ENCODE data around the gene MYO1A. TPM values are rescaled to one million over a fixed set of nuclear protein-coding genes. Genes with fewer than 3 reads are reported as not detected.

The MYO1A gene
- total RNA-seq, 1 experiment from 2014 or later, result 0.31 TPM

DNA sequence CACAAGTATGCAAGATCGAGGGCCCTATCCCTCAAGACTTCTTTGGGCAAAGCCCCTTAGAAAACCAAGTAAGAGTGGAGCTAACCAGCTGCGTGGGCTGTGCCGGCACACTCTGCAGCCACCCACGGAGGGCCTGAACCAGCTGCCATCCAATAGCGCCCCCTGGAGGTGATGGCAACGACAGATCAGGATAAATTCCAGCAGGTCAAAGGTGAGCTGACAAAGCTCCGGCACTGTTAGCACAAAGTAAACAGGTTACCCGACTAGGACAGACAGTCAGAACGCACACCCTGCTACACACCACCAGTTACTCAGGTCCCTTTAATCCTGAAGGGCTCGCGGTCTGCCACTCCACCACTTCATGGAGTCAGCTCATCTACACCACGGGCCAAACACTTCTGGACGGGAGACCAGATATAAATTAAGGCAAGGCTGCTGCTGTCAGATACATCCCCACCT lies 48.5 kb downstream of the MYO1A start:
- peaks cover 10% of the 10 kb centered on the region for H3K36me3 Mint-ChIP-seq (ENCODE audit: insufficient read depth, unreplicated experiment)
- no peaks in the 10 kb centered on the region for H3K9me3 Mint-ChIP-seq (ENCODE audit: low read depth, unreplicated experiment)
- intact Hi-C loops (cut with micrococcal nuclease; ENCODE audit: unreplicated experiment), result no loop called here
- DNase-seq, result peak; percentile 78
- no peak overlapping the region for H3K27ac Mint-ChIP-seq (ENCODE audit: unreplicated experiment)
- CTCF ChIA-PET, result interaction anchor here (0.6 to 1.7 kb wide), 9 partner anchors 12 to 245 kb away, joined by 3 to 8 read pairs (median 4); partner anchors contain the start of genes HSD17B6 and NEMP1
- TF ChIP-seq, protein P1, sequence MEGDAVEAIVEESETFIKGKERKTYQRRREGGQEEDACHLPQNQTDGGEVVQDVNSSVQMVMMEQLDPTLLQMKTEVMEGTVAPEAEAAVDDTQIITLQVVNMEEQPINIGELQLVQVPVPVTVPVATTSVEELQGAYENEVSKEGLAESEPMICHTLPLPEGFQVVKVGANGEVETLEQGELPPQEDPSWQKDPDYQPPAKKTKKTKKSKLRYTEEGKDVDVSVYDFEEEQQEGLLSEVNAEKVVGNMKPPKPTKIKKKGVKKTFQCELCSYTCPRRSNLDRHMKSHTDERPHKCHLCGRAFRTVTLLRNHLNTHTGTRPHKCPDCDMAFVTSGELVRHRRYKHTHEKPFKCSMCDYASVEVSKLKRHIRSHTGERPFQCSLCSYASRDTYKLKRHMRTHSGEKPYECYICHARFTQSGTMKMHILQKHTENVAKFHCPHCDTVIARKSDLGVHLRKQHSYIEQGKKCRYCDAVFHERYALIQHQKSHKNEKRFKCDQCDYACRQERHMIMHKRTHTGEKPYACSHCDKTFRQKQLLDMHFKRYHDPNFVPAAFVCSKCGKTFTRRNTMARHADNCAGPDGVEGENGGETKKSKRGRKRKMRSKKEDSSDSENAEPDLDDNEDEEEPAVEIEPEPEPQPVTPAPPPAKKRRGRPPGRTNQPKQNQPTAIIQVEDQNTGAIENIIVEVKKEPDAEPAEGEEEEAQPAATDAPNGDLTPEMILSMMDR (IDR thresholded peaks at IDR 0.05; ENCODE audit: unreplicated experiment), result peak; percentile 71
- no peaks in the 10 kb centered on the region for H3K27me3 Mint-ChIP-seq (ENCODE audit: unreplicated experiment)
- no peak overlapping the region for H3K4me3 Mint-ChIP-seq (ENCODE audit: low read depth, unreplicated experiment)
- peaks cover 19% of the 10 kb centered on the region for H3K4me1 Mint-ChIP-seq (ENCODE audit: low read depth, unreplicated experiment)
- BruUV-seq (replicated peaks), result no TSS peak

DNA sequence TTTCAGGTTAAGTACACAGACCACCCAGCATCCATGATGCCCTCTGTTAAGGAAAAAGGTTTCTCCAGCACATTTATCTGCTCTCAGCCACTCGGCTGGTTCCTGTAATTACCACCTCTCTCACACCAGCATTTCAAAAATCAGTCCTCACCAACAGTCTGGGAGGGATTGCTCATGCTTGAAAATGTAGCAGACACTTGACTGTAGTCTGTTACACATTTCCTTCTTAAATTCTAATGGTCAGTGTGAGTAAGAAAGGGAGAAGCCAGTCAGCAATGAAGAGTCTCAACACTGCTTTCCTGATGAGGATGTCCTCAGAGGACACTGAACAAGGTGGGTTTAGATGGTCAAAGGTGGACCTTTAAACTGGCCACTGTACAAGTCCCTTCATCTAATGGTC lies 49.5 kb downstream of the MYO1A start:
- no peaks in the 10 kb centered on the region for H3K9me3 Mint-ChIP-seq (ENCODE audit: low read depth, unreplicated experiment)
- intact Hi-C loops (cut with micrococcal nuclease; ENCODE audit: unreplicated experiment), result no loop called here
- H3K27ac Mint-ChIP-seq (ENCODE audit: unreplicated experiment), result no peak overlapping the region
- no peak overlapping the region for H3K4me3 Mint-ChIP-seq (ENCODE audit: low read depth, unreplicated experiment)
- TF ChIP-seq, protein P1 (IDR thresholded peaks at IDR 0.05; ENCODE audit: unreplicated experiment), result no peak
- CTCF ChIA-PET, result interaction anchor here (0.6 kb wide), 1 partner anchor 128 kb away, joined by 3 read pairs; no protein-coding TSS in a partner anchor
- H3K36me3 Mint-ChIP-seq (ENCODE audit: insufficient read depth, unreplicated experiment), result no peaks in the 10 kb centered on the region
- no peak for DNase-seq
- peaks cover 12% of the 10 kb centered on the region for H3K4me1 Mint-ChIP-seq (ENCODE audit: low read depth, unreplicated experiment)
- no peaks in the 10 kb centered on the region for H3K27me3 Mint-ChIP-seq (ENCODE audit: unreplicated experiment)
- no TSS peak for BruUV-seq (replicated peaks)

DNA sequence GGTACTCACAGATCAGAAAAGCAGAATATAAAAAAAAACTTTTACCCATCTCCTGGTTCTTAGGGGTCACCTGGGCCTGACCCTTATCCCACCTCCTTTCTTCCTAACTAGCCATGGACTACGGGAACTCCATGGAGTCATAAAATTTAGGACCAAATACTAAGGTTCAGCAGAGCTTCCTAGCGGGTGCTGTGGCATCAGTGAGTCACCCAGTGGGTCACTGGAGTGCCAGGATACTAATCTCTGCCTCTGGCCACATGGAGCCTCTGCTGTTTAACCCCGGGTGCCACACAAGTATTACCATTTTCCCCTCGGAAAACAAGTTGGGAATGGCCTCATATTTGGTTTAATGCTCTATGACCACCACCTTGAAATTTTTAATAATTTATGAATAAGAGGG lies 50.5 kb downstream of the MYO1A start:
- peaks cover 5% of the 10 kb centered on the region for H3K4me1 Mint-ChIP-seq (ENCODE audit: low read depth, unreplicated experiment)
- TF ChIP-seq, protein P1 (IDR thresholded peaks at IDR 0.05; ENCODE audit: unreplicated experiment), result no peak
- intact Hi-C loops (cut with micrococcal nuclease; ENCODE audit: unreplicated experiment), result no loop called here
- H3K27me3 Mint-ChIP-seq (ENCODE audit: unreplicated experiment), result no peaks in the 10 kb centered on the region
- H3K9me3 Mint-ChIP-seq (ENCODE audit: low read depth, unreplicated experiment), result no peaks in the 10 kb centered on the region
- DNase-seq, result no peak
- BruUV-seq (replicated peaks), result no TSS peak
- CTCF ChIA-PET, result no interaction called here
- H3K4me3 Mint-ChIP-seq (ENCODE audit: low read depth, unreplicated experiment), result no peak overlapping the region
- no peaks in the 10 kb centered on the region for H3K36me3 Mint-ChIP-seq (ENCODE audit: insufficient read depth, unreplicated experiment)
- no peak overlapping the region for H3K27ac Mint-ChIP-seq (ENCODE audit: unreplicated experiment)

DNA sequence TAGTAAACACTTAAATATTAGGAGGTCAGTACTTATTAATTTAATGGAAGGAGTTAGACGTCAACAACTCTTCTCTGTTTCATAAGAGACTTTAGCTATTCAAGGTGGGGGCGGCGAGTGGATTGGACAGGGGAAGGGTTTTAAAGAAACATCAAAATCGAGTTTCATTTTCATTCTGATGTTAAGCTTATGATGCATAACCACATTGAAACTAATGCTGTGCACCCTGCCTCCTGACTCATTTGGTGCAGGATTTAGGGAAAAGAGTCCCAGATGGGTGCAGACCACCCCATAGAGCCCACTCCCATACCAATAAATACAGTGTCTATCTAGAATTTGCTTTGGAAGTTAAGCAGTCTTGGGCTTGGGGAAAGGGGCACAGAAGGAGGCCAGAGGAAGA lies 50.9 kb downstream of the MYO1A start:
- TF ChIP-seq, protein P1 (IDR thresholded peaks at IDR 0.05; ENCODE audit: unreplicated experiment), result no peak
- Mint-ChIP-seq H3K4me3 (ENCODE audit: low read depth, unreplicated experiment) (no peak overlapping the region), H3K9me3 (ENCODE audit: low read depth, unreplicated experiment) (no peaks in the 10 kb centered on the region), H3K27me3 (ENCODE audit: unreplicated experiment) (no peaks in the 10 kb centered on the region), H3K4me1 (ENCODE audit: low read depth, unreplicated experiment) (peaks cover 5% of the 10 kb centered on the region), H3K27ac (ENCODE audit: unreplicated experiment) (no peak overlapping the region), H3K36me3 (ENCODE audit: insufficient read depth, unreplicated experiment) (no peaks in the 10 kb centered on the region)
- CTCF ChIA-PET, result no interaction called here
- BruUV-seq (replicated peaks), result no TSS peak
- intact Hi-C loops (cut with micrococcal nuclease; ENCODE audit: unreplicated experiment), result no loop called here
- DNase-seq, result no peak
